D721Med (cell line): Measurements from ENCODE around the gene TXLNA.
"Not testable (repeated sequence)": the region's sequence is repeated elsewhere in the genome, so short reads cannot be mapped to it uniquely, and the experiment has no call there.

Experiments
- DNase-seq: peaks from one replicate; pipeline ENCODE4 v3.0.0; 2011; ENCODE audit warnings: low spot score; ENCODE audit not compliant: insufficient read length
- FAIRE-seq: peaks from 2 replicates; lab custom pipeline; 2011; peaks lifted over from hg19 to GRCh38; lab: Jason Lieb, UNC
- TF ChIP-seq, protein P1 (sequence below): IDR thresholded peaks from 2 replicates; pipeline ENCODE4 v1.5.1; 2012; ENCODE audit warnings: mild to moderate bottlenecking, control low read depth; ENCODE audit not compliant: insufficient read depth; ENCODE audit errors: missing control alignments

Gene TXLNA

DNA sequence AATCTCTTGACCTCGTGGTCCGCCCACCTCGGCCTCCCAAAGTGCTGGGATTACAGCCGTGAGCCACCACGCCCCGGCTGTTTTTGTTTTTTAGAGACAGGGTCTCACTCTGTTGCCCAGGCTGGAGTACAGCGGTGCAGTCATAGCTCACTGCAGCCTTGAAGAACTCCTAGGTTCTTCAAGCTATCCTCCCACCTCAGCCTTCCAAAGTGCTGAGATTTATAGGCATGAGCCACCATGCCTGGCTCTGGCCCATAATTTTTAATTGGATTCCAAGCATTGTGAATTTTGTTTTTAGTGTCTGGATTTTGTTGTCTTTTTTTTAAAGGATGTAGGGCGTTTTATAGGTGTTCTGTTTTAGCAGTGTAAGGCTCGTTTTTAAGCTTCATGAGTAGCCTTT, 28.6 kb upstream of the TXLNA start:
- FAIRE-seq, result peak; percentile 61
- TF ChIP-seq, protein P1, sequence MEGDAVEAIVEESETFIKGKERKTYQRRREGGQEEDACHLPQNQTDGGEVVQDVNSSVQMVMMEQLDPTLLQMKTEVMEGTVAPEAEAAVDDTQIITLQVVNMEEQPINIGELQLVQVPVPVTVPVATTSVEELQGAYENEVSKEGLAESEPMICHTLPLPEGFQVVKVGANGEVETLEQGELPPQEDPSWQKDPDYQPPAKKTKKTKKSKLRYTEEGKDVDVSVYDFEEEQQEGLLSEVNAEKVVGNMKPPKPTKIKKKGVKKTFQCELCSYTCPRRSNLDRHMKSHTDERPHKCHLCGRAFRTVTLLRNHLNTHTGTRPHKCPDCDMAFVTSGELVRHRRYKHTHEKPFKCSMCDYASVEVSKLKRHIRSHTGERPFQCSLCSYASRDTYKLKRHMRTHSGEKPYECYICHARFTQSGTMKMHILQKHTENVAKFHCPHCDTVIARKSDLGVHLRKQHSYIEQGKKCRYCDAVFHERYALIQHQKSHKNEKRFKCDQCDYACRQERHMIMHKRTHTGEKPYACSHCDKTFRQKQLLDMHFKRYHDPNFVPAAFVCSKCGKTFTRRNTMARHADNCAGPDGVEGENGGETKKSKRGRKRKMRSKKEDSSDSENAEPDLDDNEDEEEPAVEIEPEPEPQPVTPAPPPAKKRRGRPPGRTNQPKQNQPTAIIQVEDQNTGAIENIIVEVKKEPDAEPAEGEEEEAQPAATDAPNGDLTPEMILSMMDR, result no peak
- DNase-seq, result no peak

DNA sequence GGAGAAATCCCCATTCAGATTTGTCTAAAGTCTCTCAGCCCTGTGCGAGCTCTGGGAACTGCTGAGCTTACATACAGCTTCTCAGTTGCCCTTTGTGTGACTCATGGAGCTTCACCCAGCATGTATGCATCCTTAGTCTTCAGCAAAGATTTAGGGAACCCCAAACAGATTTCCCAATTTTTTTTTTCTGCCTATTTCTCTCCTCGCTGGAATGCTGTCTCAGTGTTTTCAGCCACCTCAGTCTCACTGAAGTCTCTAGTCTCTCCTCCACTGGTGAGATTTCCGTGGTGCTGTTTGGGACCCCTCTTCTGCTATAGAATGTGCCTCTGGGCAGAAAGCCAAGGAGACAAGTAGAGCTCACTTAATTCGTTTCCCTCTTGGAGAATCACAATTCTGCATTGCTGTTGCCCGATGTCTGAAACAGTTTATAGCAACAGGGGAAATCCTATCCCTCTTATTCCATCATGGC, 28.1 kb upstream of the TXLNA start:
- FAIRE-seq (no peak), DNase-seq (peak; percentile 31)
- TF ChIP-seq, protein P1, result no peak

DNA sequence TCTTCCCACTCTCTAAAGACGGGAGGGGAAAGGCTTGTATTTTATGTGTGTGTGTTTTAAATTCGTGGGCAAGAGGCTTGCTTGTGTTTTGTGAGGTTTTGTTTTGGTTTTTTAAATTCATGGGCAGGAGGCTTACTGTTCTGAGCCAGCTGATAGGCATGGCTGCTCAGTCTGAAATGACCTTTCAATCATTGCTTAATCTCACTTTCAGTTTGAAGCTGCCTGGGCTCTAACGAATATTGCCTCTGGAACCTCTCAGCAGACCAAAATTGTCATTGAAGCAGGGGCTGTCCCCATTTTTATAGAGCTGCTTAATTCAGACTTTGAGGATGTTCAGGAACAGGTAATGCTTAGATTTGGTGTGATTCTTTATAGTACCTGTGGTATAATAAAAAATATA, 20.3 kb upstream of the TXLNA start:
- TF ChIP-seq, protein P1, result no peak
- DNase-seq, result no peak
- FAIRE-seq, result no peak

DNA sequence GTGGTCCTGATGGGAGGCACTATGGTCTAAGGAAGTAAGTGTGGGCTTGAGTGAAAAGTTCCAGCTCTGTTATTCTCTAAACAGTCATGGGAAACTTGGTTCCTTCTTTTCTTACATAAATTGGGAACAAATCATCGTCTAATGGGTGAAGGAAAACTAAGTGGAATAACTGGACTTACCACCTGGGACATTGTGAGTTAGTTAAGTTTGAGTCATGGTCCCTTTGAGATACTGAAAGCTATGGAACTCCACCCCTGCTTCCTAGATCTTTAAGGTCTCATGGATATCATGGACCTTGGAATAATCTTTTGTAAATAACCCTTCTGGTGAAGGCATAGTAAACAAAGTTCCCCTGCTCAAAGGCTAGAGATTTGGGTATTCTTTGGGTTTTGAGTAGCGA, 16.1 kb upstream of the TXLNA start:
- TF ChIP-seq, protein P1, result no peak
- FAIRE-seq (no peak), DNase-seq (no peak)

DNA sequence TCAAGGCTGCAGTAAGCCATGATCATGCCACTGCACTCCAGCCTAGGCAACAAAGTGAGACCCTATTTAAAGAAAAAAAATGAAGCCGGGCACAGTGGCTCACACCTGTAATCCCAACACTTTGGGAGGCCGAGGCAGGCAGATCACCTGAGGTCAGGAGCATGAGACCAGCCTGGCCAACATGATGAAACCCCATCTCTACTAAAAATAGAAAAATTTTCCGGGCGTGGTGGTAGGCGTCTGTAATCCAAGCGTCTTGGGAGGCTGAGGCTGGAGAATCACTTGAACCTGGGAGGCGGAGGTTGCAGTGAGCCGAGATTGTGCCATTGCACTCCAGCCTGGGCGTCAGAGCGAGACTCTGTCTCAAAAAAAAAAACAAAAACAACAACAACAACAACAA, 13.8 kb upstream of the TXLNA start:
- FAIRE-seq, DNase-seq: not testable (repeated sequence)

DNA sequence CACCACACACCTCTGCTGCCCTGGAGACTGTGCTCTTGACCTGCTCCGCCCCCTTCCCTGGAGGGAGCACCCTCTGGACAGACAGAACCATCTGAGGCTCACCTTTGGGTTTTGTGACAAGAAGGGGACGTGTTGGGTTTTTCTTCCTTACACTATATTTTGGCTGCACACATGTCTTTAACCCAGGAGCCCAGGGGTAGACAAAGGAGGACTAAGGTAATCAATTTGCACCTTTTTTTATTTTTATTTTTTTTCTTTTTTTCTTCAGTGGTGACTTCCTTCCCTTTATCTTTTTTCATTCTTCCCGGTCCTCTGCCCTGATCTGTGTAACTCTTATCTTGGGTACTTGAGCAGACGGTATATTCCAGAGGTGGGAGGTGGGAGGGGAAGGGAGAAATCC, 8.5 kb upstream of the TXLNA start:
- FAIRE-seq, result no peak

DNA sequence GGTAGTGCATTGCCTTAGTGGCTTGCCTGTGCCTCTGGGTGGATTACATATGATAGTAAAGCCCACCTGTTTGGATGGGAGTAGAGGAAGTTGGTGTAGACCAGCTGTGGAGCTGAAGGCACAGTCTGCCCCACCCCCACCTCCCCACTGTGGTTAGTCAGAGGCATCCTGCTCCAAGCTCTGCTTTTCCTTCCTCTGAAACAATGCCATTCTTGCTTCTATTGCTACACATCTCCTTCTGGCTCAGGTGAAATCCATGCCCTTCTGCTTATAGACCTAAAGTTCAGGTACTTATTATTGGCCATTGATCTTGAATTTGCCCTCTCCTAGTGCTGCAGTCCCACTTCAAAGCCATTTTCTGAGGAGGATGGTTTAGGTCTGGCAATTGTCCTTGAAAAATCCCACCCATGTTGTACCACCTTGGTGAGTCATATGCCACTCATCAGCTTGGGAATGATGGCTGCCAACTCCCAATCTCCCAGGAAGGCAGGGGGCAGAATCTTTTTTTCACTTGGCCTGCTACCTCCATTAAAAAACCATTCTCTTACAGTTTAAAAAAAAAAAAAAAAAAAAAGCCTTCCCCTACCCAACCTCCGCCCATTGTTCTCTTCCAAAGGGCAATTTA, 6.7 kb upstream of the TXLNA start:
- FAIRE-seq, result no peak

More for the DNA sequence above, 8.5 kb upstream of the TXLNA start:
- no peak for DNase-seq
- TF ChIP-seq, protein P1, result no peak

More for the DNA sequence above, 6.7 kb upstream of the TXLNA start:
- no peak for DNase-seq
- TF ChIP-seq, protein P1, result no peak
